ENCODE measurements around the gene CHST11.

The CHST11 gene

DNA sequence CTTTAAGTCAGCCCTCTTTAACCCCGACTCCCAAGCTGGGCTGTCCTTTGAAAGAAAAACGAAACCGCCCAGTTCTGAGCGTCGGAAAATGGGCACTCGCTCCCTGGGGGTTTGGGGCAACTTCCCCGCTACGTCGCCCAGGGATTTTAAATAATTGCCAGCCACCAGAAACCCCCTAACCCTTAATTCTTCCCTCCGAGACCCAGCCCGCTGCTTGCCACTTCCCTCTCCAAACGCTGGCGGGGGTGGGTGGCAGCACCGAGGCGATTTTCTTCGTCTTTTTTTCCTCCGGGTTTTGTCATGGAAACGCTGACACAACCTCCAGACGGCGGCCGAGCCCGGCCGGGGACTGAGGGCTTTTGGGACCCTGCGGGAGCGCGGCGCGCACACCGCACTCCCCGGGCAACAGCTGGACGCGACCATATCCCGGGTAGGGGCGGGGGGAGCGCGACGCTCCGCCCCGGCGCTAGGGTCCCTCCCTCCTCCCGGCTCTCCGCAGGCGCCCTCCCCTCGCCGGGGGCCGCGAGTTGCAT, at the start of gene CHST11 (continued):
- TF ChIP-seq ZBTB49 (tag by site-specific recombination; IDR thresholded peaks at IDR 0.05; ENCODE audit: low read depth), result no peak
- TF ChIP-seq ZNF76 (tag by site-specific recombination; IDR thresholded peaks at IDR 0.05; ENCODE audit: borderline replicate concordance, low read depth), result peak; percentile 72
- TF ChIP-seq SP3 (tag by site-specific recombination; IDR thresholded peaks at IDR 0.05), result peak; percentile 82
- no peak for TF ChIP-seq ZNF311 (tag by site-specific recombination; IDR thresholded peaks at IDR 0.05; ENCODE audit: borderline replicate concordance)
- peak; percentile 83 for TF ChIP-seq ZNF449 (tag by site-specific recombination; IDR thresholded peaks at IDR 0.05)
- no peak for TF ChIP-seq ZNF140 (tag by site-specific recombination; IDR thresholded peaks at IDR 0.05)
- TF ChIP-seq, protein P1, sequence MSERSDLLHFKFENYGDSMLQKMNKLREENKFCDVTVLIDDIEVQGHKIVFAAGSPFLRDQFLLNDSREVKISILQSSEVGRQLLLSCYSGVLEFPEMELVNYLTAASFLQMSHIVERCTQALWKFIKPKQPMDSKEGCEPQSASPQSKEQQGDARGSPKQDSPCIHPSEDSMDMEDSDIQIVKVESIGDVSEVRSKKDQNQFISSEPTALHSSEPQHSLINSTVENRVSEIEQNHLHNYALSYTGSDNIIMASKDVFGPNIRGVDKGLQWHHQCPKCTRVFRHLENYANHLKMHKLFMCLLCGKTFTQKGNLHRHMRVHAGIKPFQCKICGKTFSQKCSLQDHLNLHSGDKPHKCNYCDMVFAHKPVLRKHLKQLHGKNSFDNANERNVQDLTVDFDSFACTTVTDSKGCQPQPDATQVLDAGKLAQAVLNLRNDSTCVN (tag by site-specific recombination; optimal IDR thresholded peaks at IDR 0.05), result peak; percentile 88
- TF ChIP-seq ZNF362 (tag by site-specific recombination; IDR thresholded peaks at IDR 0.05), result 0 out of 2 replicates have a peak, but pooled peaks have one; percentile 66
- TF ChIP-seq GLIS1 (tag by site-specific recombination; IDR thresholded peaks at IDR 0.05), result peak; percentile 60; the same call in 1 of the 2 replicates
- TF ChIP-seq, protein P2, sequence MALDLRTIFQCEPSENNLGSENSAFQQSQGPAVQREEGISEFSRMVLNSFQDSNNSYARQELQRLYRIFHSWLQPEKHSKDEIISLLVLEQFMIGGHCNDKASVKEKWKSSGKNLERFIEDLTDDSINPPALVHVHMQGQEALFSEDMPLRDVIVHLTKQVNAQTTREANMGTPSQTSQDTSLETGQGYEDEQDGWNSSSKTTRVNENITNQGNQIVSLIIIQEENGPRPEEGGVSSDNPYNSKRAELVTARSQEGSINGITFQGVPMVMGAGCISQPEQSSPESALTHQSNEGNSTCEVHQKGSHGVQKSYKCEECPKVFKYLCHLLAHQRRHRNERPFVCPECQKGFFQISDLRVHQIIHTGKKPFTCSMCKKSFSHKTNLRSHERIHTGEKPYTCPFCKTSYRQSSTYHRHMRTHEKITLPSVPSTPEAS (tag by site-specific recombination; IDR thresholded peaks at IDR 0.05), result no peak
- no peak; the same call in 1 of the 2 replicates for TF ChIP-seq YY1 (tag by site-specific recombination; IDR thresholded peaks at IDR 0.05)
- no peak for TF ChIP-seq AEBP2 (tag by site-specific recombination; IDR thresholded peaks at IDR 0.05; ENCODE audit: borderline replicate concordance)
- TF ChIP-seq, protein P3, sequence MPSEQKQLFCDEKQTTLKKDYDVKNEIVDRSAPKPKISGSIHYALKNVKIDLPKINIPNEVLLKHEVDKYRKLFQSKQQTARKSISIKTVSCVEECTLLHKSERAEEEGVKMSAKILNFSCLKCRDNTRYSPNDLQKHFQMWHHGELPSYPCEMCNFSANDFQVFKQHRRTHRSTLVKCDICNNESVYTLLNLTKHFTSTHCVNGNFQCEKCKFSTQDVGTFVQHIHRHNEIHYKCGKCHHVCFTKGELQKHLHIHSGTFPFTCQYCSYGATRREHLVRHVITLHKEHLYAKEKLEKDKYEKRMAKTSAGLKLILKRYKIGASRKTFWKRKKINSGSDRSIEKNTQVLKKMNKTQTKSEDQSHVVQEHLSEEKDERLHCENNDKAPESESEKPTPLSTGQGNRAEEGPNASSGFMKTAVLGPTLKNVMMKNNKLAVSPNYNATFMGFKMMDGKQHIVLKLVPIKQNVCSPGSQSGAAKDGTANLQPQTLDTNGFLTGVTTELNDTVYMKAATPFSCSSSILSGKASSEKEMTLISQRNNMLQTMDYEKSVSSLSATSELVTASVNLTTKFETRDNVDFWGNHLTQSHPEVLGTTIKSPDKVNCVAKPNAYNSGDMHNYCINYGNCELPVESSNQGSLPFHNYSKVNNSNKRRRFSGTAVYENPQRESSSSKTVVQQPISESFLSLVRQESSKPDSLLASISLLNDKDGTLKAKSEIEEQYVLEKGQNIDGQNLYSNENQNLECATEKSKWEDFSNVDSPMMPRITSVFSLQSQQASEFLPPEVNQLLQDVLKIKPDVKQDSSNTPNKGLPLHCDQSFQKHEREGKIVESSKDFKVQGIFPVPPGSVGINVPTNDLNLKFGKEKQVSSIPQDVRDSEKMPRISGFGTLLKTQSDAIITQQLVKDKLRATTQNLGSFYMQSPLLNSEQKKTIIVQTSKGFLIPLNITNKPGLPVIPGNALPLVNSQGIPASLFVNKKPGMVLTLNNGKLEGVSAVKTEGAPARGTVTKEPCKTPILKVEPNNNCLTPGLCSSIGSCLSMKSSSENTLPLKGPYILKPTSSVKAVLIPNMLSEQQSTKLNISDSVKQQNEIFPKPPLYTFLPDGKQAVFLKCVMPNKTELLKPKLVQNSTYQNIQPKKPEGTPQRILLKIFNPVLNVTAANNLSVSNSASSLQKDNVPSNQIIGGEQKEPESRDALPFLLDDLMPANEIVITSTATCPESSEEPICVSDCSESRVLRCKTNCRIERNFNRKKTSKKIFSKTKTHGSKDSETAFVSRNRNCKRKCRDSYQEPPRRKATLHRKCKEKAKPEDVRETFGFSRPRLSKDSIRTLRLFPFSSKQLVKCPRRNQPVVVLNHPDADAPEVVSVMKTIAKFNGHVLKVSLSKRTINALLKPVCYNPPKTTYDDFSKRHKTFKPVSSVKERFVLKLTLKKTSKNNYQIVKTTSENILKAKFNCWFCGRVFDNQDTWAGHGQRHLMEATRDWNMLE (tag by site-specific recombination; conservative IDR thresholded peaks at IDR 0.05; ENCODE audit: low read depth), result no peak
- no peak for TF ChIP-seq MYNN (tag by site-specific recombination; IDR thresholded peaks at IDR 0.05; ENCODE audit: borderline replicate concordance)
- no peak for TF ChIP-seq ZNF274 (IDR thresholded peaks at IDR 0.05; ENCODE audit: low read length)
- TF ChIP-seq ZNF274 (tag by site-specific recombination; IDR thresholded peaks at IDR 0.05; ENCODE audit: borderline replicate concordance), result no peak
- no peak for TF ChIP-seq REST (tag by site-specific recombination; IDR thresholded peaks at IDR 0.05)
- peak; percentile 49 for TF ChIP-seq ZNF692 (tag by site-specific recombination; IDR thresholded peaks at IDR 0.05)
- TF ChIP-seq OVOL3 (tag by site-specific recombination; IDR thresholded peaks at IDR 0.05), result no peak

All from HEK293 (cell line).